GM19438 (cell line): Measurements from ENCODE around the gene INCA1.

ENCODE experiments used
- ATAC-seq: cut with Tn5 transposase; IDR thresholded peaks from one replicate; pipeline ENCODE4 v1.9.1; 2021; ENCODE audit warnings: low read depth; ENCODE audit not compliant: unreplicated experiment

INCA1 gene

GRCh38 chr17:4938688-4939545, 58.4 kb downstream of the INCA1 start:
- ATAC-seq = no peak
